Panc1 (cell line): ENCODE data around the gene INAFM2. TPM values are rescaled to one million over a fixed set of nuclear protein-coding genes. Genes with fewer than 3 reads are reported as not detected.

Source experiments
- ATAC-seq: fragments of 200-7000 bp; cut with Tn5 transposase; 2 replicates; pipeline ENCODE4 v1.9.1; 2020; ENCODE audit warnings: mild to moderate bottlenecking, moderate library complexity
- BruUV-seq: library from RNA; stranded (reverse); fragments of 400-500 nt; replicated peaks from 2 replicates; lab custom pipeline; 2021; lab: Mats Ljungman, UMichigan
- CTCF ChIA-PET: fragments of 300-600 bp; sonication (Branson Sonifier 250); formaldehyde crosslinking; loops from one replicate; lab custom pipeline; 2022; ENCODE audit warnings: antibody characterized with exemption; lab: Charles Lee
- POLR2A ChIA-PET: fragments of 300-600 bp; sonication (Branson Sonifier 250); formaldehyde crosslinking; loops from one replicate; lab custom pipeline; 2022; ENCODE audit warnings: antibody characterized with exemption; lab: Charles Lee
- DNase-seq: peaks from one replicate; pipeline ENCODE4 v3.0.0-alpha.2; 2010; ENCODE audit warnings: low read depth, low spot score
- H3K27ac ChIP-seq: 2 replicates; pipeline ENCODE4 v1.5.1; 2011; ENCODE audit warnings: mild to moderate bottlenecking, low read length, inconsistent platforms
- H3K27me3 ChIP-seq: fragments of 200-500 bp; sonication (Bioruptor generic); 2 replicates; pipeline ENCODE4 v1.6.0; 2014; ENCODE audit warnings: low read length, inconsistent platforms; ENCODE audit not compliant: control insufficient read depth, insufficient read depth
- H3K36me3 ChIP-seq: fragments of 200-500 bp; sonication (Bioruptor generic); 2 replicates; pipeline ENCODE4 v1.5.1; 2014; ENCODE audit warnings: inconsistent platforms, mild to moderate bottlenecking, low read length, moderate library complexity; ENCODE audit not compliant: control insufficient read depth, insufficient read depth
- H3K4me1 ChIP-seq: 2 replicates; pipeline ENCODE4 v1.5.1; 2011; ENCODE audit warnings: inconsistent platforms, mild to moderate bottlenecking, low read length, moderate library complexity; ENCODE audit not compliant: control insufficient read depth, insufficient read depth
- H3K4me3 ChIP-seq, 2 experiments: 2 replicates each; pipeline ENCODE4 v1.5.1; 2011 to 2012; ENCODE audit warnings: low read depth in 2 of 2, low read length in 2 of 2, mild to moderate bottlenecking in 2 of 2, inconsistent platforms in 1 of 2, moderate library complexity in 1 of 2
- H3K9me3 ChIP-seq: fragments of 200-500 bp; sonication (Bioruptor generic); 2 replicates; pipeline ENCODE4 v1.5.1; 2014; ENCODE audit warnings: low read depth, mild to moderate bottlenecking, inconsistent platforms, low read length, moderate library complexity; ENCODE audit not compliant: control insufficient read depth, insufficient read depth
- CTCF ChIP-seq: fragments of 450-650 bp; IDR thresholded peaks from 2 replicates; pipeline ENCODE4 v1.5.1; 2017; ENCODE audit warnings: mild to moderate bottlenecking
- POLR2AphosphoS5 ChIP-seq: IDR thresholded peaks from 2 replicates; pipeline ENCODE4 v1.6.1; 2012; ENCODE audit warnings: mild to moderate bottlenecking, low read depth, low read length, moderate library complexity
- REST ChIP-seq, 2 experiments: IDR thresholded peaks; 2 replicates each; pipeline ENCODE4 v1.6.1; 2011 to 2012; ENCODE audit warnings: low read depth in 2 of 2, control low read depth in 1 of 2, low read length in 1 of 2, mild to moderate bottlenecking in 1 of 2, moderate library complexity in 1 of 2; ENCODE audit not compliant: insufficient read depth in 1 of 2
- SIN3A ChIP-seq: IDR thresholded peaks from 2 replicates; pipeline ENCODE4 v1.6.1; 2012; ENCODE audit warnings: low read depth, mild to moderate bottlenecking, low read length, moderate library complexity, borderline replicate concordance; ENCODE audit not compliant: insufficient read depth
- TCF7L2 ChIP-seq: IDR thresholded peaks from 2 replicates; pipeline ENCODE4 v1.6.1; 2011; ENCODE audit warnings: mild to moderate bottlenecking, low read depth, low read length, inconsistent platforms
- in situ Hi-C: cut with HindIII; loops from 2 replicates; pipeline ENCODE4 v1.10.0; 2016; ENCODE audit warnings: low sequenced_read_pairs, low pct_unique_long_range_greater_than_20kb
- intact Hi-C: fragments of 100-400 bp; cut with micrococcal nuclease; formaldehyde crosslinking; loops from one replicate; pipeline ENCODE4 v1.10.0; 2022; ENCODE audit not compliant: unreplicated experiment
- total RNA-seq: library from RNA; stranded (reverse); gene quantifications from one replicate; pipeline ENCODE4 v1.2.1, GENCODE V29; 2021; ENCODE audit not compliant: unreplicated experiment

The INAFM2 gene
- total RNA-seq, 1 experiment from 2014 or later = 10.4 TPM

GRCh38 chr15:40286061-40286532 is 37.4 kb upstream of the INAFM2 start:
- BruUV-seq = no TSS peak
- no peaks in the 10 kb centered on the region for H3K27me3 ChIP-seq
- in situ Hi-C loops (no loop called here), intact Hi-C loops (no loop called here)
- peaks cover 16% of the 10 kb centered on the region; the same call in 1 of the 2 replicates for H3K4me1 ChIP-seq
- no peak for DNase-seq
- ChIA-PET POLR2A (no interaction called here), CTCF (interaction anchor here (1.1 to 1.3 kb wide), 3 partner anchors 10 to 33 kb away, joined by 3 to 4 read pairs (median 4); no protein-coding TSS in a partner anchor)
- no peaks in the 10 kb centered on the region for H3K36me3 ChIP-seq
- TF ChIP-seq TCF7L2 (no peak), CTCF (no peak), REST (IDR thresholded peaks at IDR 0.05; ENCODE audit: insufficient read depth in 1 of 2, low read depth in 2 of 2, low read length in 1 of 2) (no peak), POLR2AphosphoS5 (no peak), SIN3A (no peak)
- no peaks in the 10 kb centered on the region for H3K9me3 ChIP-seq
- no peak for ATAC-seq
- H3K4me3 ChIP-seq = no peak overlapping the region
- no peak overlapping the region for H3K27ac ChIP-seq

- no peak for TF ChIP-seq SIN3A
- no peak for TF ChIP-seq CTCF
- no peak for TF ChIP-seq TCF7L2
- no peak for TF ChIP-seq REST (IDR thresholded peaks at IDR 0.05; ENCODE audit: insufficient read depth in 1 of 2, low read depth in 2 of 2, low read length in 1 of 2)
- TF ChIP-seq POLR2AphosphoS5 = no peak
- no TSS peak for BruUV-seq
- intact Hi-C loops = no loop called here
- Histone ChIP-seq H3K9me3 (no peaks in the 10 kb centered on the region), H3K4me3 (no peak overlapping the region), H3K4me1 (peaks cover 16% of the 10 kb centered on the region; the same call in 1 of the 2 replicates), H3K36me3 (no peaks in the 10 kb centered on the region), H3K27me3 (no peaks in the 10 kb centered on the region), H3K27ac (no peak overlapping the region)
- ATAC-seq (no peak), DNase-seq (no peak)
- POLR2A ChIA-PET = no interaction called here
- CTCF ChIA-PET = no interaction called here
- in situ Hi-C loops = no loop called here
Measured at GRCh38 chr15:40286794-40287193, 36.7 kb upstream of the INAFM2 start.
